Stimulated activated CD8-positive, alpha-beta memory T cell treated with anti-CD3 and anti-CD28 coated beads, Interleukin-12 subunit alpha, Interleukin-12 subunit beta, amount 100 ng/mL, for 24 hours (primary cell): ENCODE results near the gene DPP6.
"Not testable (repeated sequence)": the region's sequence is repeated elsewhere in the genome, so short reads cannot be mapped to it uniquely, and the experiment has no call there.

Source experiments
- DNase-seq: peaks from one replicate; pipeline ENCODE4 v3.0.0-alpha.2; 2020; ENCODE audit errors: extremely low read depth

The DPP6 gene

DNA sequence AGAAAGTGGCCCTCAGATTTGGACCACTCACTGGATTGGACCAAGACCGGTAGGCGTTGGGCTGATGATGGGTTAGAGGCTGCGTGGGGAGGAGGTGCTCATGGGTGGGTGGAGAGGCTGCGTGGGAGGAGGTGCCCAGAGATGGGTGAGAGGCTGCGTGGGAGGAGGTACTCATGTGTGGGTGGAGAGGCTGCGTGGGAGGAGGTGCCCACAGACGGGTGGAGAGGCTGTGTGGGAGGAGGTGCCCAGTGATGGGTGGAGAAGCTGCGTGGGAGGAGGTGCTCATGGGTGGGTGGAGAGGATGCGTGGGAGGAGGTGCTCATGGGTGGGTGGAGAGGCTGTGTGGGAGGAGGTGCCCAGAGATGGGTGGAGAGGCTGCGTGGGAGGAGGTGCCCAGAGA, 604.4 kb downstream of the DPP6 start:
- DNase-seq, result no peak

DNA sequence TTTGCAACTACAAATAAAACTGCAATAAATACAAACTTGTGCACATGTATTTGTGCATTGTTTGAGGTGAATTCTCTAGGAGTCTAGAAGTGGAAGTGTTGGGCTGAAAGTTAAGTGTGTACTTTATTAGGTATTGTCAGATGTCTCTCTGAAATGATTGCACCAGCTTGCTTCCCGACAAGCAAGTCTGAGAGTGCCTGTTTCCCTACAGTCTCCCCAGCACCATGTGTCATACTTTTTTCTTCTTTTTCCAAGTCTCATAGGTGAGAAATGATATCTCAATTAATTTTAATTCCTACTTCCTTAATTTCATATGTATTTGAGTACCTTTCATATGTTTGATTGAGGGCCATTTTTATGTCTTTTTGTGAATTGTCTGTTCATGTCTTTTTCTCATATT, 614.6 kb downstream of the DPP6 start:
- no peak for DNase-seq

GRCh38 chr7:154672659-154673415, 620.6 kb downstream of the DPP6 start:
- DNase-seq, result no peak

- no peak for DNase-seq
Observed at GRCh38 chr7:154674191-154674590, 622.0 kb downstream of the DPP6 start.

DNA sequence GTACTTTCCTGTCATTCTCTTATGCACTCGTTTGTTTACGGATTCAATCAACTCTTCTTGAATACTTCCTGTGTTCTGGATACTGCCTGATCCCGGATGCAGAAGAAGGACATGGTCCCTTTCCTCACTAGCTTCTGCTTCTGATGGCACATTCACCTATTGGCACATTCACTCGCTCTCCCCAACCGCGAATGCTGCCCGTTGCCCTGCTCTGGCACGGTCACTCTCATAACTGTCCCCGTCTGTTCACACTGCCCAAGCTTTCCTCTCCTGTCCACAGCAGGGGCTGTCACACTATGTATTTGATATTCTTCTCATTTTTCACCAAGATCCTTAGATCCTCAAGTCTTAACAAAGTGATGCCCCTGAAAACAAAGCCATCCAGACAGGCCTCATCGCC, 623.4 kb downstream of the DPP6 start:
- no peak for DNase-seq

- not testable (repeated sequence) for DNase-seq
Observed at GRCh38 chr7:154676033-154676421, 623.8 kb downstream of the DPP6 start.

GRCh38 chr7:154676422-154677073, 624.4 kb downstream of the DPP6 start:
- no peak for DNase-seq

GRCh38 chr7:154677454-154677853, 625.3 kb downstream of the DPP6 start:
- no peak for DNase-seq

DNA sequence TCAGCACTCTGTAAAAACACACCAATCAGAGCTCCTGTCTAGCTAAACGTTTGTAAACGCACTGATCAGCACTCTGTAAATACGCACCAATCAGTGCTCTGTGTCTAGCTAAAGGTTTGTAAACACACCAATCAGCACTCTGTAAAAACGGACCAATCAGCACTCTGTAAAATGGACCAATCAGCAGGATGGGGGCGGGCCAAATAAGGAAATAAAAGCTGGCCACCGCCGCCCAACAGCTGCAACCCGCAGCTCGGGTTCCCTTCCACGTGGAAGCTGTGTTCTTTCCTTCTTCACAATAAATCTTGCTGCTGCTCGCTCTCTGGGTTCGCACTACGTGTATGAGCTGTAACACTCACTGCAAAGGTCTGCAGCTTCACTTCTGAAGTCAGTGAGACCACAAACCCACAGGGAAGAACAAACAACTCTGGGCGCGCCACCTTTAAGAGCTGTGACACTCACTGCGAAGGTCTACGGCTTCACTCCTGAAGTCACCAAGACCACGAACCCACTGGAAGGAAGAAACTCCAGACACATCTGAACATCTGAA, 625.9 kb downstream of the DPP6 start:
- not testable (repeated sequence) for DNase-seq

DNA sequence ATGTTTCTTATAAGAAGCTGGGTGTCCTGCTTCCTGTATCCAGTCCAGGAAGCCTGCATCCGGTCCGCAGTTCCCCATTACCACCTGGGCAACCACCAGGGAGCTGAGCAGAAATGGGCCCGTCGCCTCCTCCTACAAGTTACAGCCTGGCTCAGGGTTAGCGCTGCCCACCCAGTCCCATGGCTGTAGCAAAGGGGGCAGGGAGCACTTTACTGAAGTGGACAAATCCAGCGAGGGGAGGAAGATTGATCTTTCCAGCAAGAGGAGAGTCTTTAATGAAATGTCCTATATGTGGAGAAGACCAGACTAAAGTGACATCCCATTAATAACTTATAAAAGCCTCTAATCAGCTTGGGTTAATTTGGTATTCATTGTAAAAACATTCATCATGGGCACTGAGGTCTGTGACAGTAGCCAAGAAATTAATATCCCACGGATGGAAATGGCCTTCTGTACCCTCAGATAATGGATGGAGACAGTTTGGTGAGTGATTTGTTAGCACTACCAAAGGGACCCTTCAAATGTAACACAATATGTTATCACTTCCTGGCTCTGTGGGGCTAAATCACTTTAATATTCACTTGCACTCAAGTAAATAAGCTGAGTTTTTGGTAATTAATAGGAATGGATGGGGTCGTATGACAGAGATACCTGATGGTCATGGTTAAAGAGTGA, 627.3 kb downstream of the DPP6 start:
- DNase-seq, result no peak

- DNase-seq, result no peak
Observed at GRCh38 chr7:154680894-154681659, 628.9 kb downstream of the DPP6 start.

GRCh38 chr7:154682003-154682402, 629.8 kb downstream of the DPP6 start:
- no peak for DNase-seq

- no peak for DNase-seq
Observed at GRCh38 chr7:154684666-154685563, 632.7 kb downstream of the DPP6 start.

DNA sequence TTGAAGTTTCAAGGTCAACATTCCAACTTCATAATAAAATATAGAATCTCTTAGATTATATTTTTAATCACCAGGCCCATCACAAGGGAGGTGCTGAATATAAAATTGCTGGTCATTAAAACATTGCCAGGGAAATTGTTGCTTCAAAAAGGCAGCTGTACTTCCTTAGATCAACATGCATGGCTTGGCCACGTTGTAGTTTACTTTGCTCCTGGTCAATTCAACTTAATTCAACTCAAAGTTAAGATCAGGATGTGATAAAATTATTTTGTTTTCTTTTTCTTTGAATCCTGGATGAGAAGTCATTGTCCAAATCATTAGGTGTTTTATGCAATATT, 633.3 kb downstream of the DPP6 start:
- no peak for DNase-seq

GRCh38 chr7:154686305-154686704, 634.1 kb downstream of the DPP6 start:
- DNase-seq, result no peak

GRCh38 chr7:154688952-154689351, 636.8 kb downstream of the DPP6 start:
- DNase-seq, result no peak

- no peak for DNase-seq
Observed at GRCh38 chr7:154690411-154690810, 638.2 kb downstream of the DPP6 start.

- no peak for DNase-seq
Observed at GRCh38 chr7:154693661-154694060, 641.5 kb downstream of the DPP6 start.

DNA sequence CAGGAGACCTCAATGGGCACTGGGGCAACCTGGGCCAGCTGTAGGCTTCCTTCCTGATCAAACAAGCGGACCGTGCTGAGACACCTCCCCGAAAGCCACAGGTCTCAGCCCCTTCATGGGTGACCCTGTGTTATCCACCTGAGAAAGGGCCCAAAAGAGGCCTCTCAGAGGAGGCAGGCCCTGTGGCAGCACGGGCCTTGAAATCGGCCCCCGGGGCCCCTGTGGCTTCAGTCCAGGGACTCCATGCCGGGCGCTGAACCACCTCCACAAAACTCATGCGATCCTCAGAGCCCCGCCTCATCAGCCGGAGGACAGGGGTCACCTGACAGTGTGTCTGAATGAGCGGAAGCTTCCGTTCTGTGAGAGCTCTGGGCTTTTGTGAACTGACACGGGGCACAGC, 643.6 kb downstream of the DPP6 start:
- no peak for DNase-seq

DNA sequence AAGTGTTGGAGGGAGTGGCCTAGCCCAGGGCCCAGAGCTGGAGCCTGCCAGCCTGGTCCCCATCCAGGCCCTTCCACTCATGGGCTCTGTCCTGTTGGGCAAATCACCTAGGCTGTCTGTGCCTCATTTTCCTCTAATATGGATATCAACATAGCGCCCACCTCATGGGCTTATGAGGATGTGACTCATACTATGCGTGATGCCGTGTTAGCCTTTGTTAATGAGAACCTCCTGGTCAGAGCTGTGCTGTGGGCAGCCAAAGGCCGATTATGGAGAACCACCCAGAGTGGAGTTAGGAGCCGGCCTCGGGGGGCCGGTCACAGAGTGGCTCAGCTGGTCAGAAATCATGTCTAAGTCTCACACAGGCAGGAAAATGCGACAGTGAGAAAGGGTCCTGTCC, 644.4 kb downstream of the DPP6 start:
- no peak for DNase-seq

GRCh38 chr7:154698726-154699291, 646.6 kb downstream of the DPP6 start:
- DNase-seq, result no peak
